Measurements from ENCODE around the gene B3GALT6. TPM values are rescaled to one million over a fixed set of nuclear protein-coding genes. Genes with fewer than 3 reads are reported as not detected.
"Not testable (repeated sequence)": the region's sequence is repeated elsewhere in the genome, so short reads cannot be mapped to it uniquely, and the experiment has no call there.

The B3GALT6 gene
- total and polyA plus RNA-seq, 5 donors: 9.1 to 13.3 (median 11.1) TPM

DNA sequence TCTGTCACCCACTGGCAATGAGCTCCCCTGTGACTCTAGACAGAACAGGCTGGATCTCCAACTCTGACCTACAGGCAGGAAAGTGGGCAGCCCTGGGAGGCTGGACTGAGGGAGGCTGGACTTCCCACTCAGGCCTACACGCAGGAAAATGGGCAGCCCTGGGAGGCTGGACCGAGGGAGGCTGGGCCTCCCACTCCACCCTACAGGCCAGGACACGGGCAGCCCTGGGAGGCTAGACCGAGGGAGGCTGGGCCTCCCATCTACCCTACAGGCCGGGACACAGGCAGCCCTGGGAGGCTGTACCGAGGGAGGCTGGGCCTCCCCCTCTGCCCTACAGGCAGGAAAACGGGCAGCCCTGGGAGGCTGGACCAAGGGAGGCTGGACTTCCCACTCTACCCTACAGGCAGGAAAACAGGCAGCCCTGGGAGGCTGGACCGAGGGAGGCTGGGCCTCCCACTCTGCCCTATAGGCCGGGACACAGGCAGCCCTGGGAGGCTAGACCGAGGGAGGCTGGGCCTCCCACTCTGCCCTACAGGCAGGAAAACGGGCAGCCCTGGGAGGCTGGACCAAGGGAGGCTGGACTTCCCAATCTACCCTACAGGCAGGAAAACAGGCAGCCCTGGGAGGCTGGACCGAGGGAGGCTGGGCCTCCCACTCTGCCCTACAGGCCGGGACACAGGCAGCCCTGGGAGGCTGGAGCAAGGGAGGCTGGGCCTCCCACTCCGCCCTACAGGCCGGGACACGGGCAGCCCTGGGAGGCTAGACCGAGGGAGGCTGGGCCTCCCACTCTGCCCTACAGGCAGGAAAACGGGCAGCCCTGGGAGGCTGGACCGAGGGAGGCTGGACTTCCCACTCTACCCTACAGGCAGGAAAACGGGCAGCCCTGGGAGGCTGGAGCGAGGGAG is 16.2 kb downstream of the B3GALT6 start:
- H3K4me3 ChIP-seq (ENCODE audit: low read length); H3K4me1 ChIP-seq (ENCODE audit: control insufficient read depth, insufficient read depth, low read length); H3K27me3 ChIP-seq (ENCODE audit: control insufficient read depth, insufficient read depth); H3K27ac ChIP-seq (ENCODE audit: low read length); ATAC-seq; DNase-seq; H3K9me3 ChIP-seq (ENCODE audit: control insufficient read depth, low read length): not testable (repeated sequence)
- intact Hi-C loops (cut with DNase I): loop anchor here in 1 of 4 donors (5.0 kb wide), 1 partner anchor 126 kb away; no protein-coding TSS in a partner anchor
- 91% methylated on average over 21 of the region's 21 CpGs for WGBS

GRCh38 chr1:1250786-1251284 is 18.8 kb downstream of the B3GALT6 start:
- H3K4me1 ChIP-seq (ENCODE audit: control insufficient read depth, insufficient read depth, low read length): no peaks in the 10 kb centered on the region
- H3K9me3 ChIP-seq (ENCODE audit: control insufficient read depth, low read length): no peaks in the 10 kb centered on the region
- no peak overlapping the region for H3K4me3 ChIP-seq (ENCODE audit: low read length)
- intact Hi-C loops (cut with DNase I): no loop called here
- H3K27me3 ChIP-seq (ENCODE audit: control insufficient read depth, insufficient read depth): no peaks in the 10 kb centered on the region
- DNase-seq (peak in 1 of 3 donors; percentile 53), ATAC-seq (peak in 1 of 2 donors; percentile 12)
- H3K27ac ChIP-seq (ENCODE audit: low read length): no peak overlapping the region
- WGBS: 78% methylated on average over 16 of the region's 16 CpGs

DNA sequence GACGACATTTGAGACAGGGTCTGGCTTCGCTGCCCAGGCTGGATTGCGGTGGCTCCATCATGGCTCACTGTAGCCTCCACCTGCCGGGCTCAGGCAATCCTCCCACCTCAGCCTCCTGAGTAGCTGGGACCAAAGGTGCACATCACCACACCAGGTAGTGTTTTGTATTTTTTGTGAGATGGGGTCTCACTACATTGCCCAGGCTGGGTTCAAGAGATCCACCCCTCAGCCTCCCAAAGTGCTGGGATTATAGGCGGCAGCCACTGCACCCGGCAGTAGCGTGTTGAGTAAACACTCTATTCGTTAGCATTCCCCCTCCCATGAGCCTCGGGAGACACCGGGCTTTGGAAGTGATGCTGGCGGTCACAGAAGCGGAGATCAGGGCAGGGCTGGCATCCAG is 21.3 kb downstream of the B3GALT6 start:
- Histone ChIP-seq H3K9me3 (ENCODE audit: control insufficient read depth, low read length) (no peaks in the 10 kb centered on the region), H3K4me1 (ENCODE audit: control insufficient read depth, insufficient read depth, low read length) (no peaks in the 10 kb centered on the region), H3K27ac (ENCODE audit: low read length) (no peak overlapping the region), H3K27me3 (ENCODE audit: control insufficient read depth, insufficient read depth) (no peaks in the 10 kb centered on the region), H3K4me3 (ENCODE audit: low read length) (no peak overlapping the region)
- intact Hi-C loops (cut with DNase I): no loop called here
- WGBS: 88% methylated on average over 12 of the region's 12 CpGs
- ATAC-seq: no peak
- DNase-seq: no peak

DNA sequence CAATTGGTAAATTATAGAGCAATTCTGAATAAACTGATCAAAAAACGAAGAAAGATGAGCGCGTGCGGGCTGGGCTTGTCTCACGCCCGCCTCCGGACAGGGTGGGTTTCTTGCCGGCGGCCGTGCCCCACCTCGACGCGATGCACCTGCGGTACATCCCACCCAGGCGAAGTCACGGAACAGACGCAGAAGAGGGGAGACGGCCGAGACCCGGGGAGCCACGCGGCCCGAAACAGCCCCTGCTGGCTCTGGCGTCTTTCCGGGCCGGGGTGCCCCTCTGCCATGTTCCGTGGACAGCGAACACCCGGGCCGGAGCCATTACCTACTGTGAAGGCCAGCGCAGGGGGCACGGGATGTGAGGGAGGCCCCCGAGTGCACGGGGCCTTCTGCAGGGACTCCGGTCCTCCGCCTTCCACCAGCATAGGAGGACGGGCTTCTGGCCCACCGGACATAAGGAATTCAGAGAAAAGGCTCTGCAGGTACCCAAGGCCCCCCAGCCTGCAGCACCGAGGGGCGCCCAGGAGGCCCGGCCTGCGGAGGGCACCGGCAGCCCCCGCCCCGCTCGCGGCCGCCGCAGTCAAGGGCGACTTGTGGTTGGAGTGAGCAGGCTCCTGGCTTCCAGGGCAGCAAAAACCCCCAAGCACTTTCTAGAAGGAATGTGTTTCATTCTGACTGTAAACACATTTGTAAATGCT is 22.1 kb downstream of the B3GALT6 start:
- Histone ChIP-seq H3K4me3 (ENCODE audit: low read length) (no peak overlapping the region), H3K27me3 (ENCODE audit: control insufficient read depth, insufficient read depth) (no peaks in the 10 kb centered on the region), H3K27ac (ENCODE audit: low read length) (no peak overlapping the region), H3K9me3 (ENCODE audit: control insufficient read depth, low read length) (no peaks in the 10 kb centered on the region), H3K4me1 (ENCODE audit: control insufficient read depth, insufficient read depth, low read length) (no peaks in the 10 kb centered on the region)
- DNase-seq (peak in 2 of 3 donors; percentile 32 to 40), ATAC-seq (no peak)
- intact Hi-C loops (cut with DNase I): no loop called here
- whole genome bisulfite sequencing: 94% methylated on average over 50 of the region's 50 CpGs

GRCh38 chr1:1254667-1254998 is 22.6 kb downstream of the B3GALT6 start:
- H3K4me3 ChIP-seq (ENCODE audit: low read length): no peak overlapping the region
- 89% methylated on average over 21 of the region's 21 CpGs for WGBS
- H3K4me1 ChIP-seq (ENCODE audit: control insufficient read depth, insufficient read depth, low read length): no peaks in the 10 kb centered on the region
- H3K27me3 ChIP-seq (ENCODE audit: control insufficient read depth, insufficient read depth): no peaks in the 10 kb centered on the region
- no peaks in the 10 kb centered on the region for H3K9me3 ChIP-seq (ENCODE audit: control insufficient read depth, low read length)
- H3K27ac ChIP-seq (ENCODE audit: low read length): no peak overlapping the region
- DNase-seq: peak in 1 of 3 donors; percentile 51
- intact Hi-C loops (cut with DNase I): no loop called here
- no peak for ATAC-seq

DNA sequence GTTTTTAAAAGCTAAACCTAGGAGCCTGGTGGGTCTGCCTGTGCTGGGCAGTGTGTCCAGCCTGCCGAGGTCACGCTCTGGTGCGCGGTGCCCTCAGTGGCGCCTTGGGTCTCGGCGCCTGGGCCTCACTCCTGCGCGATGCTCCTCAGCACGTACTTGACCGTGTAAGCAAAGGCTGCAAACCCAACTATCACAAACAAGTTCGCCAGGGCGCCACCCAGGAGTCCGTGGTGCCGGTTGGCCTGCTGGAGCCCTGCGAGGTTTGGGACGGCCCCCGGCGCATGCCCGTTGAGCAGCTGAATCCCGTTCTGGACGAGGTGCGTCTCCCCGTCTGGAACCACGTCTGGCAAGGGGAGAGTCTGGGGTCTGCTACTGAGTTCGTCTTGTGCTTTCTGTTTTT is 23.0 kb downstream of the B3GALT6 start:
- Histone ChIP-seq H3K4me3 (ENCODE audit: low read length) (no peak overlapping the region), H3K4me1 (ENCODE audit: control insufficient read depth, insufficient read depth, low read length) (peaks cover under 1% of the 10 kb centered on the region), H3K27ac (ENCODE audit: low read length) (no peak overlapping the region), H3K9me3 (ENCODE audit: control insufficient read depth, low read length) (no peaks in the 10 kb centered on the region), H3K27me3 (ENCODE audit: control insufficient read depth, insufficient read depth) (no peaks in the 10 kb centered on the region)
- DNase-seq (peak in 1 of 3 donors; percentile 37), ATAC-seq (no peak)
- WGBS: 95% methylated on average over 26 of the region's 26 CpGs
- intact Hi-C loops (cut with DNase I): no loop called here

DNA sequence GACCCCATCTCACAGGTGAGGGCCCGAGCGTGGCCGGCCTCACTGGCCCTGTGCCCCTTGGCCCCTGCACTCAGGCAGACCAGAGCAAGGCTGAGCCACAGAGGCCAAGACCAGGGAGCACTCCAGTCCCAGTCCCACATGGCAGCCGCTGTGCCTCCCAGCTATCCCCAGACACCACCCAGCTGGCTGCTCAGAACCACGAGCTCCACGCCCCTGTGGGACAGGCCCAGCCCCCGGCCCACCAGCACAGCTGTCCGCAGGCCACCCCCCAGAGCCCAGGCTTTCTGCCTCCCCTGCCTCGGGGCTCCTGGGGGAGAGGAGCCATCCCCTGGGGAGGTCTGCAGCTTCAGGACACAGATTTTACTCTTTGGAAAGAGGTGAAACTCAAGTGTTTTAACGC is 23.6 kb downstream of the B3GALT6 start:
- Histone ChIP-seq H3K27me3 (ENCODE audit: control insufficient read depth, insufficient read depth) (no peaks in the 10 kb centered on the region), H3K4me3 (ENCODE audit: low read length) (no peak overlapping the region), H3K9me3 (ENCODE audit: control insufficient read depth, low read length) (no peaks in the 10 kb centered on the region), H3K4me1 (ENCODE audit: control insufficient read depth, insufficient read depth, low read length) (peaks cover 3% of the 10 kb centered on the region), H3K27ac (ENCODE audit: low read length) (no peak overlapping the region)
- WGBS: 91% methylated on average over 10 of the region's 10 CpGs
- DNase-seq: peak in 2 of 3 donors; percentile 41 to 42
- ATAC-seq: no peak
- intact Hi-C loops (cut with DNase I): no loop called here

GRCh38 chr1:1256956-1257871 is 25.2 kb downstream of the B3GALT6 start:
- ATAC-seq (no peak), DNase-seq (peak in 2 of 3 donors; percentile 31 to 51)
- 94% methylated on average over 31 of the region's 31 CpGs for WGBS
- no peaks in the 10 kb centered on the region for H3K9me3 ChIP-seq (ENCODE audit: control insufficient read depth, low read length)
- no peak overlapping the region for H3K27ac ChIP-seq (ENCODE audit: low read length)
- peaks cover 3% of the 10 kb centered on the region for H3K4me1 ChIP-seq (ENCODE audit: control insufficient read depth, insufficient read depth, low read length)
- intact Hi-C loops (cut with DNase I): no loop called here
- no peak overlapping the region for H3K4me3 ChIP-seq (ENCODE audit: low read length)
- H3K27me3 ChIP-seq (ENCODE audit: control insufficient read depth, insufficient read depth): no peaks in the 10 kb centered on the region

DNA sequence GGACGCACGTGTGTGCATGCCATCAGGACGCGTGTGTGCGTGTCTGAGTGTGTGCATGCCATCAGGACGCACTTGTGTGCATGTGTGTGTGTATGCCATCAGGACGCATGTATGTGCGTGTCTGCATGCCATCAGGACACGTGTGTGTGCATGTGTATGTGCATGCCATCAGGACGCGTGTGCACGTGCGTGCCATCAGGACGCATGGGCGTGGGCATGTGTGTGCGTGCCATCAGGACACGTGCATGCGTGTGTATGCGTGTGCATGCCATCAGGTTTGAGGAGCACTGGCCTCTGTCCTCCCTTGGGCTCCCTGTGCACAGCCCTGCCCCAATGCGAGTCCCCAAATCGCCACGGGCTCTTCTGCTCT is 27.1 kb downstream of the B3GALT6 start:
- WGBS: 94% methylated on average over 22 of the region's 22 CpGs
- Histone ChIP-seq H3K4me3 (ENCODE audit: low read length) (no peak overlapping the region), H3K27ac (ENCODE audit: low read length) (no peak overlapping the region), H3K9me3 (ENCODE audit: control insufficient read depth, low read length) (no peaks in the 10 kb centered on the region), H3K4me1 (ENCODE audit: control insufficient read depth, insufficient read depth, low read length) (peaks cover 3% of the 10 kb centered on the region), H3K27me3 (ENCODE audit: control insufficient read depth, insufficient read depth) (no peaks in the 10 kb centered on the region)
- intact Hi-C loops (cut with DNase I): no loop called here
- DNase-seq (peak in 1 of 3 donors; percentile 53), ATAC-seq (peak in 1 of 2 donors; percentile 4)

DNA sequence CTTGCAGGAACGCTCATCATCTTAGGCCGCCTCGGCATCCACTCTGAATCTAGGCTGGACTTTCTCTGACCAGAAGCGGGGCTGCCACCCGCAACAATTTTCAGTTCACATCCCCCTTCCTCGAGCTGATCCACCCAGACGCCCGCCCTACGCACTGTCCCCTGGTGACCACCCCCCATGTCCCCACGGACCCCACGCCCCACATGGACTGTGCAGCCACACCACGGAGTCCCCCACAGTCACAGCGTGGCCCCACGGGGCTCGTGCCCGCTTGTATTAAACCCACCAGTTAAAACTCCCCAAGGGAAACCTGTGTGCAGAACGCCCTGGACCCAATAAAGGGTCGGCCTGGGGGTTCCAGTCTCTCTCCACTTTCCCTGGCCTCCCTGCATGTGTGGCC is 27.5 kb downstream of the B3GALT6 start:
- Histone ChIP-seq H3K4me3 (ENCODE audit: low read length) (no peak overlapping the region), H3K9me3 (ENCODE audit: control insufficient read depth, low read length) (no peaks in the 10 kb centered on the region), H3K4me1 (ENCODE audit: control insufficient read depth, insufficient read depth, low read length) (peaks cover 3% of the 10 kb centered on the region), H3K27ac (ENCODE audit: low read length) (no peak overlapping the region), H3K27me3 (ENCODE audit: control insufficient read depth, insufficient read depth) (no peaks in the 10 kb centered on the region)
- 93% methylated on average over 18 of the region's 18 CpGs for WGBS
- ATAC-seq: peak in 1 of 2 donors; percentile 4
- peak in 2 of 3 donors; percentile 28 to 56 for DNase-seq
- intact Hi-C loops (cut with DNase I): no loop called here
